ENCODE data around the gene AHR.

AHR gene

GRCh38 chr7:17298102-17298839, at the start of gene AHR:
TSS of gene AHR (plus strand) at chr7:17298652. CDS start at chr7:17299265, 613 bp downstream.
- peak; percentile 91 for DNase-seq

- DNase-seq: no peak
Measured at GRCh38 chr7:17253885-17254284, 44.6 kb upstream of the AHR start.

- no peak for DNase-seq
Measured at GRCh38 chr7:17255926-17256325, 42.5 kb upstream of the AHR start.

GRCh38 chr7:17256375-17256774, 42.1 kb upstream of the AHR start:
- DNase-seq: no peak

- no peak for DNase-seq
Measured at GRCh38 chr7:17266565-17266964, 31.9 kb upstream of the AHR start.

- DNase-seq: no peak
Measured at GRCh38 chr7:17269341-17270221, 28.9 kb upstream of the AHR start.

GRCh38 chr7:17274551-17275245, 23.8 kb upstream of the AHR start:
- no peak for DNase-seq

GRCh38 chr7:17275749-17276671, 22.4 kb upstream of the AHR start:
- DNase-seq: no peak

- no peak for DNase-seq
Measured at GRCh38 chr7:17279061-17279460, 19.4 kb upstream of the AHR start.

- no peak for DNase-seq
Measured at GRCh38 chr7:17289074-17289645, 9.3 kb upstream of the AHR start.

- no peak for DNase-seq
Measured at GRCh38 chr7:17292843-17293242, 5.6 kb upstream of the AHR start.

GRCh38 chr7:17293481-17293880, 5.0 kb upstream of the AHR start:
- no peak for DNase-seq

- DNase-seq: no peak
Measured at GRCh38 chr7:17297243-17297642, 1.2 kb upstream of the AHR start.

- DNase-seq: no peak
Measured at GRCh38 chr7:17298840-17299482, 509 bp downstream of the AHR start.

- peak; percentile 44 for DNase-seq
Measured at GRCh38 chr7:17299483-17299991, 1.1 kb downstream of the AHR start.

- no peak for DNase-seq
Measured at GRCh38 chr7:17300012-17300411, 1.6 kb downstream of the AHR start.

GRCh38 chr7:17300437-17300836, 2.0 kb downstream of the AHR start:
- DNase-seq: no peak

- DNase-seq: no peak
Measured at GRCh38 chr7:17301471-17302456, 3.3 kb downstream of the AHR start.

GRCh38 chr7:17302575-17303142, 4.2 kb downstream of the AHR start:
- DNase-seq: no peak

GRCh38 chr7:17304926-17305325, 6.5 kb downstream of the AHR start:
- DNase-seq: no peak

Data from islet precursor cell (in vitro differentiated cells).